Measurements from ENCODE around the gene PCNP. TPM values are rescaled to one million over a fixed set of nuclear protein-coding genes. Genes with fewer than 3 reads are reported as not detected.

Gene PCNP
- total RNA-seq, 1 experiment from 2014 or later: 216 TPM

GRCh38 chr3:101591071-101591470 lies 17.1 kb downstream of the PCNP start:
- no peak overlapping the region for H2AK5ac ChIP-seq (ENCODE audit: insufficient read length, low read length)
- no peaks in the 10 kb centered on the region for H3K79me2 ChIP-seq (ENCODE audit: insufficient read depth, low read length)
- H3K9ac ChIP-seq (ENCODE audit: extremely low read depth, insufficient read length, low read length): no peak overlapping the region
- H3K23ac ChIP-seq (ENCODE audit: insufficient read length, low read depth, low read length): no peak overlapping the region
- no peak overlapping the region for H3T11ph ChIP-seq (ENCODE audit: low read length)
- no peak overlapping the region for H2BK120ac ChIP-seq (ENCODE audit: low read depth, low read length, poor library complexity, severe bottlenecking)
- no peak overlapping the region for H3K56ac ChIP-seq (ENCODE audit: insufficient read length, low read depth, low read length)
- H2AFZ ChIP-seq (ENCODE audit: low read length): no peak overlapping the region
- H3K27ac Mint-ChIP-seq: no peak overlapping the region
- no peak for DNase-seq
- H4K8ac ChIP-seq (replicated peaks; ENCODE audit: insufficient read length, low read depth, low read length): no peak overlapping the region
- H3K18ac ChIP-seq (ENCODE audit: insufficient read length, low read depth, low read length): no peak overlapping the region
- H2BK20ac ChIP-seq (ENCODE audit: low read depth, low read length, poor library complexity, severe bottlenecking): no peak overlapping the region
- H2BK5ac ChIP-seq (ENCODE audit: insufficient read length, low read length): no peak overlapping the region
- no peaks in the 10 kb centered on the region for H3K4me1 Mint-ChIP-seq
- H3K4ac ChIP-seq (ENCODE audit: low read depth, low read length): no peak overlapping the region
- no peak overlapping the region for H4K91ac ChIP-seq (ENCODE audit: insufficient read length, low read depth, low read length)
- TF ChIP-seq, protein P1, sequence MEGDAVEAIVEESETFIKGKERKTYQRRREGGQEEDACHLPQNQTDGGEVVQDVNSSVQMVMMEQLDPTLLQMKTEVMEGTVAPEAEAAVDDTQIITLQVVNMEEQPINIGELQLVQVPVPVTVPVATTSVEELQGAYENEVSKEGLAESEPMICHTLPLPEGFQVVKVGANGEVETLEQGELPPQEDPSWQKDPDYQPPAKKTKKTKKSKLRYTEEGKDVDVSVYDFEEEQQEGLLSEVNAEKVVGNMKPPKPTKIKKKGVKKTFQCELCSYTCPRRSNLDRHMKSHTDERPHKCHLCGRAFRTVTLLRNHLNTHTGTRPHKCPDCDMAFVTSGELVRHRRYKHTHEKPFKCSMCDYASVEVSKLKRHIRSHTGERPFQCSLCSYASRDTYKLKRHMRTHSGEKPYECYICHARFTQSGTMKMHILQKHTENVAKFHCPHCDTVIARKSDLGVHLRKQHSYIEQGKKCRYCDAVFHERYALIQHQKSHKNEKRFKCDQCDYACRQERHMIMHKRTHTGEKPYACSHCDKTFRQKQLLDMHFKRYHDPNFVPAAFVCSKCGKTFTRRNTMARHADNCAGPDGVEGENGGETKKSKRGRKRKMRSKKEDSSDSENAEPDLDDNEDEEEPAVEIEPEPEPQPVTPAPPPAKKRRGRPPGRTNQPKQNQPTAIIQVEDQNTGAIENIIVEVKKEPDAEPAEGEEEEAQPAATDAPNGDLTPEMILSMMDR (conservative IDR thresholded peaks at IDR 0.05): no peak
- H3K23me2 ChIP-seq (ENCODE audit: insufficient read length, low read depth, low read length, poor library complexity, severe bottlenecking): no peaks in the 10 kb centered on the region
- H4K5ac ChIP-seq (ENCODE audit: insufficient read length, low read depth, low read length): no peak overlapping the region
- H3K4me1 ChIP-seq (ENCODE audit: insufficient read depth, low read length): no peaks in the 10 kb centered on the region
- WGBS (ENCODE audit: extremely low coverage, insufficient read length, low lambda C conversion rate): no CpG with 5 or more reads among the region's 3 CpGs
- no peaks in the 10 kb centered on the region for H3K9me3 ChIP-seq (ENCODE audit: control insufficient read depth, low read depth, low read length)
- no peaks in the 10 kb centered on the region for H3K27me3 Mint-ChIP-seq (ENCODE audit: low read depth)
- no peaks in the 10 kb centered on the region for H4K20me1 ChIP-seq (ENCODE audit: control insufficient read depth, insufficient read depth, insufficient read length)
- H3K4me3 Mint-ChIP-seq: no peak overlapping the region
- H3K27me3 ChIP-seq (ENCODE audit: insufficient read depth, low read length): no peaks in the 10 kb centered on the region
- no peak overlapping the region for H3K27ac ChIP-seq (ENCODE audit: insufficient read length, low read depth, low read length)
- no peak overlapping the region for H3K14ac ChIP-seq (ENCODE audit: insufficient read depth, low read length)
- no peak overlapping the region for H2BK12ac ChIP-seq (ENCODE audit: insufficient read length, low read depth, low read length)
- H3K79me1 ChIP-seq (ENCODE audit: insufficient read depth, low read depth, low read length, poor library complexity, severe bottlenecking): no peaks in the 10 kb centered on the region
- H3K36me3 Mint-ChIP-seq (ENCODE audit: insufficient read depth in 1 of 3, low read depth in 3 of 3): peaks cover 8 to 86% (median 67%) of the 10 kb centered on the region in 3 experiments; a peak in 6 of 7 replicates
- H3K4me2 ChIP-seq (ENCODE audit: insufficient read depth, insufficient read length, low read length): no peak overlapping the region
- H2BK15ac ChIP-seq (ENCODE audit: low read depth, low read length): no peak overlapping the region
- H3K9me3 Mint-ChIP-seq: no peaks in the 10 kb centered on the region

Measured in H9 (cell line).